Measurements from ENCODE around the gene ZNF490.
"Not testable (repeated sequence)": the region's sequence is repeated elsewhere in the genome, so short reads cannot be mapped to it uniquely, and the experiment has no call there.

The ZNF490 gene

GRCh38 chr19:12621253-12622024 lies 10.8 kb upstream of the ZNF490 start:
- not testable (repeated sequence) for DNase-seq

GRCh38 chr19:12617646-12618045 lies 7.0 kb upstream of the ZNF490 start:
- DNase-seq: no peak

- no peak for DNase-seq
Measured at GRCh38 chr19:12611361-12611699, 717 bp upstream of the ZNF490 start.

GRCh38 chr19:12607631-12608030 lies 3.0 kb downstream of the ZNF490 start:
- DNase-seq: no peak

- DNase-seq: no peak
Measured at GRCh38 chr19:12606796-12607195, 3.8 kb downstream of the ZNF490 start.

GRCh38 chr19:12603714-12604113 lies 6.9 kb downstream of the ZNF490 start:
- peak; percentile 30 for DNase-seq

GRCh38 chr19:12597594-12597993 lies 13.0 kb downstream of the ZNF490 start:
- no peak for DNase-seq

GRCh38 chr19:12596927-12597548 lies 13.6 kb downstream of the ZNF490 start:
- DNase-seq: no peak

- no peak for DNase-seq
Measured at GRCh38 chr19:12596485-12596884, 14.1 kb downstream of the ZNF490 start.

GRCh38 chr19:12581100-12581499 lies 29.5 kb downstream of the ZNF490 start:
- DNase-seq: no peak

GRCh38 chr19:12580180-12580694 lies 30.4 kb downstream of the ZNF490 start:
- DNase-seq: no peak

GRCh38 chr19:12578641-12579040 lies 32.0 kb downstream of the ZNF490 start:
- DNase-seq: no peak

GRCh38 chr19:12574036-12574435 lies 36.6 kb downstream of the ZNF490 start:
- no peak for DNase-seq

- no peak for DNase-seq
Measured at GRCh38 chr19:12567951-12568350, 42.7 kb downstream of the ZNF490 start.

GRCh38 chr19:12566380-12566779 lies 44.2 kb downstream of the ZNF490 start:
- DNase-seq: not testable (repeated sequence)

- peak; percentile 93 for DNase-seq
Measured at GRCh38 chr19:12564016-12564664, 46.5 kb downstream of the ZNF490 start.

- DNase-seq: no peak
Measured at GRCh38 chr19:12555456-12555930, 55.1 kb downstream of the ZNF490 start.

- DNase-seq: peak; percentile 84
Measured at GRCh38 chr19:12551060-12551832, 59.4 kb downstream of the ZNF490 start, which contains the start of gene ZNF564. Gene ZNF564, minus strand, starts transcription at chr19:12551482. Its CDS starts 150 bp downstream, at chr19:12551332.

GRCh38 chr19:12546903-12547302 lies 63.7 kb downstream of the ZNF490 start:
- DNase-seq: no peak

- DNase-seq: no peak
Measured at GRCh38 chr19:12546068-12546467, 64.5 kb downstream of the ZNF490 start.

GRCh38 chr19:12545267-12545666 lies 65.3 kb downstream of the ZNF490 start:
- no peak for DNase-seq

GRCh38 chr19:12544401-12544876 lies 66.2 kb downstream of the ZNF490 start:
- DNase-seq: no peak

- DNase-seq: no peak
Measured at GRCh38 chr19:12543855-12544254, 66.8 kb downstream of the ZNF490 start.
